NCI-H226 (cell line): Measurements from ENCODE around the gene UBE2S.

Experiments used
- DNase-seq: peaks from one replicate; pipeline ENCODE4 v3.0.0-alpha.2; 2015

UBE2S gene

DNA sequence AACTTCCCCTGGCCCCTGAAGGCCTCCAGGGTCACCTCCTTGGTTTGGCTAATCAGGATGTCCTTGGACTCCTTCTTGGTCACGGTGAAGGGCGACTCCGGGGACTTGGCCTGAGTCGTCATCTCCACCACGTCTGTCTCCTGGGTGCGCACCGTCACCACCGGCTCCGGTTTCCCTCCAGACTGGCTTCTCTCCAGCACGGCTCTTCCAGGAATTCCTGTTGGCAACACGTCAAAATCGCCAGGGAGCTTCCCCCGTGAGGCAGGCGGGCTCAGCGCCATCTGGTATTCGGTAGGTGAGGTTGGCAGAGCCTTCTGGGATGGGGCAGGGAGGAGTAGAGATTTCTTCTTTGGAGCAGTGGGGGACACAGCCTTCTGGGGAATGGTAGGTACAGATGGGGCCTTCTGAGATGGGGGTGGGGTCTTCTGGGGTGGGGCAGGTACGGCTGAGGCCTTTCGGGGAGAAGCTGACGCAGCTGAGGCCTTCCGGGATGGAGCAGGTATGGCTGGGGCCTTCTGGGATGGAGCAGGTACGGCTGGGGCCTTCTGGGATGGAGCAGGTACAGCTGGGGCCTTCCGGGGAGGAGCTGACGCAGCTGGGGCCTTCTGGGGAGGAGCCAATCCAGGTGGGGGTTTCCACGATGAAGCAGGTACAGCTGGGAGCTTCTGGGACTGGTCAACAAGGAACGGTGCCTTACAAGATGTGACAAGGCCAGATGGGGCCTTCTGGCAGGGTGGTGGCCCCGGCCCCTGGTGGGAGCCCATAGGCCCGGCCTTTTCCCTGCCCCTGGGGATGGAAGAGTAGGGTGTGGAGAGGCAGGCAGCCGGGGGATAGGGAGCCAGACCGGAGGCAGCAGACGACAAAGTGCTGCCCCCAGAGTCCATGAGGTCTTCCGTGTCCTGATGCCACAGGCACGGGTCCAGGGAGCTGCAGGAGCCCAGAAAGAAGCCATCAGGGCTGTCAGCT is 48.4 kb downstream of the UBE2S start:
- no peak for DNase-seq

- DNase-seq: no peak
Observed at GRCh38 chr19:55358493-55358892, 49.1 kb downstream of the UBE2S start.

GRCh38 chr19:55355213-55355821 is 52.3 kb downstream of the UBE2S start:
- DNase-seq: no peak

DNA sequence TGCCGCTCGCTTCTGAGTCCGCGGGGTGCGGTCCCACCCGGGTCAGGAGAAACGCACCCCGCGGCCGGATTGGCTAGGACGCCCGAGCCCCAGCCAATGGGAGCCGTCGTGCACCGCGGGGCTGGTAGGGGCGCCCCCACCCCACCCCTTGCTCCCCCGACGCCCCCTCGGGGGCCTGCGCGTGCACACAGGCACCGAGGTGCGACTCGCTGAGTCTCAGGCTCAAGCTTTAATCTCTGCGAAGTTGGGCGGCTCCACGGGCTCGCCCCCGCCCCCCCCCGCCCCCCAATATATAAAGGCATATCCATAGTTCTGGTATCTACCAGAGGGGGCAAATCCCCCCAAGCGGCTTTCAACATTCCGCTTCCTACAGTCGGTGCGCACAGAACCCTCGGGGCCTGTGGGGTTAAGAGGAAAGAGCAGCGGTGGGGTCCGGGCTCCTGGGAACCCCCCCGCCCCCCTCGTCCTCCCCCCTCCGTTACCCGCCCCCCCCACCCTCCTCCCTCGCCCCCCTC is 52.8 kb downstream of the UBE2S start, which contains the start of gene COX6B2:
COX6B2 (minus strand) TSS at position 22 of the 515 bp plus-strand sequence. CDS start 198 bp downstream, outside the sequence.
- peak; percentile 45 for DNase-seq

GRCh38 chr19:55353803-55354697 is 53.5 kb downstream of the UBE2S start:
- peak; percentile 56 for DNase-seq

- DNase-seq: no peak
Observed at GRCh38 chr19:55353356-55353802, 54.2 kb downstream of the UBE2S start.

- DNase-seq: no peak
Observed at GRCh38 chr19:55352549-55353145, 54.9 kb downstream of the UBE2S start.

- DNase-seq: peak; percentile 45
Observed at GRCh38 chr19:55352040-55352439, 55.5 kb downstream of the UBE2S start.

DNA sequence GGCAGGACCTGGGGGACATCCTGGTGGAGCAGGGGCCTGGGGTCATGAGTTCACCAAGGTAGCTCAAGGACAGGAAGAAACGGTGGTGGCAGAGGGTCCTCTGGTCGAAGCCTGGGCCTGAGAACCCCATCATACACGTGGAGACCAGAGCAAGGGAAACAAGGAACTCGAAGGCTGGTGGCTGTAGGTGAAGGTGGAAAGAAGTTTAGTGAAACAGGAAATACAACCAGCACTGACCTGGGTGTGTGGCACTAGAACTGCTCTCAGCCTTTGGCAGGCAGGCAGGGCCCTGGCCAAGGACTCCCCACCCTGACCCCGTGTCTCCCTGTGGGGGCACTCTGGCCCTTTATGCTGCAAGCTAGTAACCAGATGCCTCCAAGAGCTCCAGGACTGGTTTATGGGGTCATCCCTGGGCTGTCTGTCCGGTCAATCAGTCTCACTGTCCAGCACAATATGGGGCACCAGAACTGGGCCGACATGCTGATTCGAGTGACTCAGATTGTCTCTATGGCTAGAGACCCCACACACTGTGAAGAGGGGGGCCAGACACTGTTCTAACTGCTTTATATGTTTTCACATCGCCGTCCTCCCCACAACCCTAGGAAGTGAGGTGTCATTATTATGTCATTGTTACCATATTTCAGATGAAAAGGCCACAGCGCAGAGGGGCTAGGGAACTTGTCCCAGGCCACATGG is 56.8 kb downstream of the UBE2S start:
- DNase-seq: no peak
